K562 (cell line): ENCODE measurements around the gene GNG7. TPM values are rescaled to one million over a fixed set of nuclear protein-coding genes. Genes with fewer than 3 reads are reported as not detected.

Experiments used
- ATAC-seq: fragments of 200-7000 bp; cut with Tn5 transposase; 3 replicates; pipeline ENCODE4 v1.9.1; 2020; ENCODE audit warnings: moderate library complexity
- BruUV-seq: library from RNA; stranded (reverse); fragments of 400-500 nt; replicated peaks from 2 replicates; lab custom pipeline; 2021; lab: Mats Ljungman, UMichigan
- CTCF ChIA-PET: fragments of 300-600 bp; formaldehyde crosslinking; extraction: SDS; loops from one replicate; lab custom pipeline; 2021; ENCODE audit warnings: low intra/inter-chr PET ratio; lab: Yijun Ruan, JAX
- POLR2A ChIA-PET: fragments of 300-600, 350-650 bp; sonication (Branson Sonifier 250); formaldehyde crosslinking; extraction: SDS; loops from one replicate; lab custom pipeline; 2021; ENCODE audit warnings: antibody characterized with exemption, inconsistent platforms; lab: Yijun Ruan, JAX
- DNase-seq, 4 experiments: peaks; one replicate each; pipeline versions ENCODE4 v3.0.0 to v3.0.0-alpha.2; 2011 to 2018; ENCODE audit warnings: low spot score in 3 of 4, mixed read lengths in 3 of 4; ENCODE audit errors: extremely low read depth in 1 of 4
- FAIRE-seq: peaks from 2 replicates; lab custom pipeline; 2011; peaks lifted over from hg19 to GRCh38; lab: Jason Lieb, UNC
- H2AFZ ChIP-seq: 2 replicates; pipeline ENCODE4 v1.6.0; 2011; ENCODE audit warnings: low read depth, low read length, control low read depth, inconsistent platforms
- H3K27ac ChIP-seq: fragments of 200-600 bp; 3 replicates; pipeline ENCODE4 v1.8.0; 2011; ENCODE audit warnings: low read depth, mild to moderate bottlenecking, control low read depth, inconsistent platforms, low read length, moderate library complexity, mixed read lengths; ENCODE audit errors: extremely low read depth
- H3K27me3 ChIP-seq, 2 experiments: fragments of 300-600 bp in 1 of 2; 2 replicates in 1 of 2; 3 replicates in 1 of 2; pipeline versions ENCODE4 v1.6.0 to v1.8.0; 2011; ENCODE audit warnings: inconsistent platforms in 2 of 2, low read length in 2 of 2, mild to moderate bottlenecking in 1 of 2, mixed read lengths in 1 of 2, moderate library complexity in 1 of 2; ENCODE audit not compliant: control insufficient read depth in 2 of 2, insufficient read depth in 2 of 2
- H3K36me3 ChIP-seq: fragments of 300-600 bp; 3 replicates; pipeline ENCODE4 v1.8.0; 2011; ENCODE audit warnings: mild to moderate bottlenecking, low read length, inconsistent platforms; ENCODE audit not compliant: control insufficient read depth, insufficient read depth
- H3K4me1 ChIP-seq, 2 experiments: fragments of 200-600 bp in 1 of 2; replicated peaks in 1 of 2; 2 replicates in 1 of 2; 3 replicates in 1 of 2; pipeline versions ENCODE4 v1.5.1 to v1.8.0; 2011; ENCODE audit warnings: inconsistent platforms in 2 of 2, low read length in 2 of 2, mild to moderate bottlenecking in 1 of 2, mixed read lengths in 1 of 2, moderate library complexity in 1 of 2; ENCODE audit not compliant: control insufficient read depth in 2 of 2, insufficient read depth in 2 of 2
- H3K4me2 ChIP-seq: 2 replicates; pipeline ENCODE4 v1.6.1; 2011; ENCODE audit warnings: low read length, control low read depth, inconsistent platforms, mixed read lengths; ENCODE audit not compliant: insufficient read depth
- H3K4me3 ChIP-seq: fragments of 200-600 bp; sonication (generic), shearing (Covaris generic); 2 replicates; pipeline ENCODE4 v1.5.1; 2016; ENCODE audit warnings: control low read depth, inconsistent platforms
- H3K79me2 ChIP-seq: fragments of 200-600 bp; 3 replicates; pipeline ENCODE4 v1.8.0; 2011; ENCODE audit warnings: low read length, inconsistent platforms; ENCODE audit not compliant: control insufficient read depth, insufficient read depth
- H3K9ac ChIP-seq, 2 experiments: 2 replicates each; pipeline versions ENCODE4 v1.6.0 to v1.6.1; 2011; ENCODE audit warnings: low read depth in 2 of 2, low read length in 2 of 2, control low read depth in 1 of 2, inconsistent platforms in 1 of 2, mild to moderate bottlenecking in 1 of 2, mixed read lengths in 1 of 2; ENCODE audit not compliant: insufficient read depth in 1 of 2
- H3K9me1 ChIP-seq: one replicate; pipeline ENCODE4 v1.6.0; 2011; ENCODE audit warnings: inconsistent platforms, mild to moderate bottlenecking, low read length, moderate library complexity; ENCODE audit not compliant: control insufficient read depth, insufficient read depth
- H3K9me3 ChIP-seq: replicated peaks from 2 replicates; pipeline ENCODE4 v1.5.1; 2011; ENCODE audit warnings: low read depth, low read length, inconsistent platforms; ENCODE audit not compliant: control insufficient read depth, insufficient read depth
- H4K20me1 ChIP-seq: replicated peaks from 2 replicates; pipeline ENCODE4 v1.6.1; 2011; ENCODE audit warnings: low read length, inconsistent platforms, mixed read lengths; ENCODE audit not compliant: control insufficient read depth, insufficient read depth
- NFYB ChIP-seq: IDR thresholded peaks from 2 replicates; pipeline ENCODE4 v1.6.1; 2011; ENCODE audit warnings: mild to moderate bottlenecking, moderate library complexity; ENCODE audit not compliant: insufficient read length; ENCODE audit errors: extremely low read depth
- POLR2G ChIP-seq: fragments of 200-400 bp; formaldehyde crosslinking; IDR thresholded peaks from 2 replicates; pipeline ENCODE4 v1.6.1; 2017; ENCODE audit warnings: low read depth, mild to moderate bottlenecking, antibody characterized with exemption, low read length, moderate library complexity
- POU5F1 ChIP-seq: fragments of 150-350 bp; IDR thresholded peaks from 2 replicates; pipeline ENCODE4 v1.6.1; 2014; ENCODE audit warnings: borderline replicate concordance, low read length, low read depth, mild to moderate bottlenecking; ENCODE audit not compliant: partially characterized antibody
- RBM15 ChIP-seq: fragments of 200-400 bp; formaldehyde crosslinking; IDR thresholded peaks from 2 replicates; pipeline ENCODE4 v1.6.1; 2018; ENCODE audit warnings: mild to moderate bottlenecking, low read length, moderate library complexity; ENCODE audit not compliant: insufficient read depth
- RFX1 ChIP-seq: fragments of 450-650 bp; IDR thresholded peaks from 2 replicates; pipeline ENCODE4 v1.6.1; 2016; ENCODE audit warnings: mild to moderate bottlenecking, moderate library complexity
- TCF7L2 ChIP-seq: fragments of 150-350 bp; IDR thresholded peaks from 2 replicates; pipeline ENCODE4 v1.6.1; 2016; ENCODE audit warnings: low read depth, mild to moderate bottlenecking, low read length, moderate library complexity
- THAP7 ChIP-seq: fragments of 250-450 bp; sonication (Bioruptor Pico); IDR thresholded peaks from 2 replicates; pipeline ENCODE4 v1.5.0; 2021
- ZFP36 ChIP-seq: fragments of 150-350 bp; IDR thresholded peaks from 2 replicates; pipeline ENCODE4 v1.6.1; 2018; ENCODE audit warnings: low read length, low read depth; ENCODE audit not compliant: partially characterized antibody
- WGBS: fragments of 100-300 bp; shearing (Covaris generic); methylation state at CpG from one replicate; pipeline ENCODE4 v1.1.6; 2016; ENCODE audit warnings: low coverage, mixed read lengths; ENCODE audit not compliant: insufficient coverage; ENCODE audit errors: missing lambda C conversion rate; 5-methylcytosine and 5-hydroxymethylcytosine counted together
- in situ Hi-C: fragments of 300-500 bp; cut with MboI; formaldehyde crosslinking; loops from 4 replicates; pipeline ENCODE4 v1.15.0; 2018; ENCODE audit warnings: inconsistent platforms, mixed read lengths
- intact Hi-C: fragments of 100-400 bp; cut with micrococcal nuclease; formaldehyde crosslinking; loops from 2 replicates; pipeline ENCODE4 v1.14.2; 2022
- polyA plus RNA-seq, 8 experiments: library from polyadenylated mRNA; depleted of rRNA in 4 of 8; stranded (reverse) in 5 of 8; unstranded in 3 of 8; fragments of >200 nt; fragmentation: Nextera tagmentation in 2 of 8; fragmentation: Illumina TruSeq in 1 of 8; extraction: Ambion mirVana in 2 of 8; extraction: Trizol in 1 of 8; gene quantifications; 2 replicates each; pipeline versions ENCODE4 v1.2.1 to v1.2.3, GENCODE V29; 2011 to 2014; ENCODE audit warnings: inconsistent platforms in 1 of 8, missing spikeins in 1 of 8
- total RNA-seq, 7 experiments: library from RNA; depleted of rRNA in 6 of 7; stranded (reverse); fragments of >200 nt in 6 of 7; fragmentation: Illumina TruSeq in 2 of 7; extraction: Trizol in 2 of 7; gene quantifications; 2 replicates each; pipeline versions ENCODE4 v1.2.1 to v1.2.3, GENCODE V29; 2011 to 2021; ENCODE audit warnings: low replicate concordance in 1 of 7
- TF ChIP-seq, protein P1 (sequence below): fragments of 150-350 bp; IDR thresholded peaks from 2 replicates; pipeline ENCODE4 v1.6.1; 2014; ENCODE audit warnings: low read depth, mild to moderate bottlenecking, low read length, borderline replicate concordance

Gene GNG7
- total and polyA plus RNA-seq, 9 of the 15 experiments (the other 6 are each of a cell fraction or from before 2014, with no cell fraction given) = 0.01 to 0.20 (median 0.06) TPM; not detected in 1

DNA sequence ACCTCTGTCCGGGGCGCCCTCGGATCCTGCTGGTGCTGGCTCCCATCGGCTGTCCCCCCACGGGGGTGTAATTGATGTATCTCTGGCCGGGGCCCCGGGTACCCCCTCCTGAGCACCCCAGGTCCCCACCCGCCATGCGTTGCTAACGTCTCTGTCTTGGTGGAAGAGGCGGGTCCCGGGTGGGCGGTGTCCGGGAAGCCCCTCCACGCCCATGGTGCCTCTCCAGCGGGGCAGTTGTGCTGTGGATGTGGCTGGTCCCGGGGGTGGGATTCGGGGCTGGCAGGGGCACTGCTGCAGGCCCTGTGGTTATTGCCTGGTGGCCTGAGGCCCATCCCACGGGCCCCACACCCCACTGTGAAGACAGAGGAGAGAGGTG, 13.8 kb upstream of the GNG7 start:
- Histone ChIP-seq H3K79me2 (no peaks in the 10 kb centered on the region), H3K9me1 (no peaks in the 10 kb centered on the region), H3K9ac (no peak overlapping the region), H3K4me3 (no peak overlapping the region), H2AFZ (no peak overlapping the region), H3K9me3 (0 out of 2 replicates have a peak, but pooled peaks cover 4% of the 10 kb centered on the region), H3K4me2 (no peak overlapping the region), H4K20me1 (no peaks in the 10 kb centered on the region), H3K36me3 (no peaks in the 10 kb centered on the region), H3K4me1 (peaks cover 0 to 26% of the 10 kb centered on the region in 2 experiments; a peak in 3 of 5 replicates), H3K27me3 (peaks cover 0 to 8% of the 10 kb centered on the region in 2 experiments; a peak in 1 of 5 replicates), H3K27ac (no peak overlapping the region)
- BruUV-seq = no TSS peak
- ChIA-PET POLR2A (no interaction called here), CTCF (no interaction called here)
- ATAC-seq = no peak
- 82% methylated on average over 6 of the region's 19 CpGs for WGBS
- in situ Hi-C loops = no loop called here
- intact Hi-C loops = no loop called here
- TF ChIP-seq TCF7L2 (no peak), RFX1 (no peak), POLR2G (peak; percentile 26; the same call in 1 of the 2 replicates), ZFP36 (no peak)
- DNase-seq = no peak
- no peak for FAIRE-seq

DNA sequence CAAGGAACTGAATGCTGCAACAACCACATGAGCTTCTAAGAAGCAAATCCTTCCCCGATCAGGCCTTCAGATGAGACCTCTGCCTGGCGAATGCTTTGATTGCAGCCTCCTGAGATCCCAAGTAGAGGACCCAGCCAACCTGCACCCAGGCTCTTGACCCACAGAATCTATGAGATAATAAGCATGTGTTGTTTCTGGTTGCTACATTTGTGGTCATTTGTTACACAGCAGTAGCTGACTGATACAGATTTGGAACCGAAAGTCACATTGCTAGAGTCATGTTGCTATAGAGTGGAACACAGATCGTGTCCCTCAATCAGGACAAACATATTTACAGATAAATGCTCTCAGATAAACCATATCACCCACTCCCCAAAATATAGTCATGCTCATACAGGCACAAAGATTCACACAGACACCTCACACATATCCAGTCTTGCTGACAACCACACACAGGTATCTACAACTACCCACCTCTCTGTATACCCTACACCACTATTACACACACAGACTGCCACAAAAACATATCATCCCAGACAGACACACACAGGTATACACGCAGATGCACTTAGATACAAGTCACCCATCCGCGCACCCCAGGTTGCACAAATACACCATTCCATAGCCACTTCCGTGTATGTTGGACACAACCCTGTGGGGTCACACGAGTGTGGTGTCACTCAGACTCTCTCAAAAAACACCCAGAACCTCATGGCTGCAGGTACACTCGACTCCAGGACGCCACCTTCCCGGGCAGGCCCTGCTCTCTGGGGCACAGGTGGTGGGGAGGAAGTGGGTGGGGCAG, 13.2 kb upstream of the GNG7 start:
- CTCF ChIA-PET = no interaction called here
- ATAC-seq (no peak), DNase-seq (no peak), FAIRE-seq (no peak)
- Histone ChIP-seq H3K4me3 (no peak overlapping the region), H2AFZ (no peak overlapping the region), H3K36me3 (no peaks in the 10 kb centered on the region), H3K9me1 (no peaks in the 10 kb centered on the region), H4K20me1 (no peaks in the 10 kb centered on the region), H3K4me2 (no peak overlapping the region), H3K9ac (no peak overlapping the region), H3K9me3 (0 out of 2 replicates have a peak, but pooled peaks cover 4% of the 10 kb centered on the region), H3K27ac (no peak overlapping the region), H3K4me1 (peaks cover 0 to 21% of the 10 kb centered on the region in 2 experiments; a peak in 3 of 5 replicates), H3K79me2 (no peaks in the 10 kb centered on the region), H3K27me3 (peaks cover 0 to 11% of the 10 kb centered on the region in 2 experiments; a peak in 1 of 5 replicates)
- WGBS = 77% methylated on average over 12 of the region's 12 CpGs
- intact Hi-C loops (no loop called here), in situ Hi-C loops (no loop called here)
- no TSS peak for BruUV-seq
- POLR2A ChIA-PET = no interaction called here
- TF ChIP-seq THAP7 = no peak
- no peak for TF ChIP-seq RBM15
- TF ChIP-seq, protein P1, sequence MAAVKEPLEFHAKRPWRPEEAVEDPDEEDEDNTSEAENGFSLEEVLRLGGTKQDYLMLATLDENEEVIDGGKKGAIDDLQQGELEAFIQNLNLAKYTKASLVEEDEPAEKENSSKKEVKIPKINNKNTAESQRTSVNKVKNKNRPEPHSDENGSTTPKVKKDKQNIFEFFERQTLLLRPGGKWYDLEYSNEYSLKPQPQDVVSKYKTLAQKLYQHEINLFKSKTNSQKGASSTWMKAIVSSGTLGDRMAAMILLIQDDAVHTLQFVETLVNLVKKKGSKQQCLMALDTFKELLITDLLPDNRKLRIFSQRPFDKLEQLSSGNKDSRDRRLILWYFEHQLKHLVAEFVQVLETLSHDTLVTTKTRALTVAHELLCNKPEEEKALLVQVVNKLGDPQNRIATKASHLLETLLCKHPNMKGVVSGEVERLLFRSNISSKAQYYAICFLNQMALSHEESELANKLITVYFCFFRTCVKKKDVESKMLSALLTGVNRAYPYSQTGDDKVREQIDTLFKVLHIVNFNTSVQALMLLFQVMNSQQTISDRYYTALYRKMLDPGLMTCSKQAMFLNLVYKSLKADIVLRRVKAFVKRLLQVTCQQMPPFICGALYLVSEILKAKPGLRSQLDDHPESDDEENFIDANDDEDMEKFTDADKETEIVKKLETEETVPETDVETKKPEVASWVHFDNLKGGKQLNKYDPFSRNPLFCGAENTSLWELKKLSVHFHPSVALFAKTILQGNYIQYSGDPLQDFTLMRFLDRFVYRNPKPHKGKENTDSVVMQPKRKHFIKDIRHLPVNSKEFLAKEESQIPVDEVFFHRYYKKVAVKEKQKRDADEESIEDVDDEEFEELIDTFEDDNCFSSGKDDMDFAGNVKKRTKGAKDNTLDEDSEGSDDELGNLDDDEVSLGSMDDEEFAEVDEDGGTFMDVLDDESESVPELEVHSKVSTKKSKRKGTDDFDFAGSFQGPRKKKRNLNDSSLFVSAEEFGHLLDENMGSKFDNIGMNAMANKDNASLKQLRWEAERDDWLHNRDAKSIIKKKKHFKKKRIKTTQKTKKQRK = no peak
- TF ChIP-seq POU5F1 = no peak
- TF ChIP-seq NFYB = no peak
